Right lobe of liver (tissue), 4 donors: Measurements from ENCODE around the gene ZNF585A.
A peak's percentile ranks its signal among the peaks of the same experiment; 100 is the strongest.

Source experiments
- CTCF ChIP-seq, 4 donors: fragments of 200-600 bp in 3 of 4; fragments of 450-650 bp in 1 of 4; IDR thresholded peaks; one replicate each; pipeline versions ENCODE4 v1.5.1 to v1.8.0; 2016 to 2022; ENCODE audit warnings: antibody characterized with exemption in 4 of 4, mild to moderate bottlenecking in 2 of 4
- POLR2A ChIP-seq: fragments of 450-650 bp; IDR thresholded peaks from one replicate; pipeline ENCODE4 v1.6.1; 2017; ENCODE audit warnings: antibody characterized with exemption, mild to moderate bottlenecking
- donor health status: DM: no; HTN: no; CAD: no.
- donor health status: DM: no; HTN: no; CAD: no.
- donor health status: DM: no; HTN: yes; CAD: no.

DNA sequence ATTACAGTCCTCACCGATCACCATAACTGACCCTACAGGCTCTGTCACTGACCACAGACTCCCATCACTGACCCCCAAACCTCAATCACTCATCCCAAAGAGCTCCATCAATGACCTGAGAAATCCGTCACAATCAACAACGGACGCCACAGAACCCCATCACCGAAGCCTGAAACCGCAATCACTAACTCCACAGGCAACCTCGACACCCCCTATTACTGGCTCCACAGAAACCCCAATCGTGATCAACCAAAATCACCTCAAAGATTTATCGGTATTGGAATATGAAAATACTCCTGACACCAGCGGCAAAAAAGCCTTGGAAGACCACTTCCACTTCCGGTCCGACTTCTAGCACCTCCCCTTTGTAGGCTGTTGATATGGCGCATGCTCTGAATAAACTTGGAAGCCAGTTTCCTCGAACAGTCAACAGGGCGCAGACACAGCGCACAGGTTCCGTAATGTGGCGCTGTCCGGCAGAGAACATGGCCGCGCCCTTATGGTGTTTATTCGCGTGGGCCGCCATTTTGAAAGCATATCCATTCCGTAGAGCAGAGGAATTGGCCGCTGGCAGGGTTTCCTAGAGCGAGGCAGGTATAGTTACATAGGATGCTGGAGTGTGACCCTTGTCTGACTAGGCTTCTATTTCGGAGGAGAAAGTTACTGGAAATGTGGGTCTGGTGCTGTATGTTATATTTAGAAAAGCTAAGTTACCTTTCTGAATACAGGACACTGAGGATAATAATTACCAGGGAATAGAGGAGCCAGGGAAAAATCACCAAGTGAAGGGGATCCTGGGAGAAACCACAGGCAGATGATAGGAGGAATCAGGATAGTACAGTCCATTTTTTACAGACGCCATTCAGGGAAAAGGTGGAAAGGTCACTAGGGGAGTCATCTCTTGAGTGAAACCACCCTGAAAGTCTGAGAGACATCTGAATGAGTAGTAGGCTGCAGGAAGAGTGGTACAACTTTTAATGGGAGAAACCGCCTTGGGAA is at the start of gene ZNF585A:
- peak in 3 of 4 donors; percentile 22 to 31 (median 30) for TF ChIP-seq CTCF (IDR thresholded peaks at IDR 0.05)
- TF ChIP-seq POLR2A: no peak
